HL-60 (cell line): ENCODE measurements around the gene CLSTN2.

Source experiments
- GABPA ChIP-seq: IDR thresholded peaks from 2 replicates; pipeline ENCODE4 v1.6.1; 2012; ENCODE audit warnings: low read depth
- TF ChIP-seq, protein P1 (sequence below): IDR thresholded peaks from one replicate; pipeline ENCODE4 v1.5.1; 2011; ENCODE audit warnings: low read length, control low read depth, inconsistent platforms; ENCODE audit not compliant: insufficient read depth
- TF ChIP-seq, protein P2 (sequence below): IDR thresholded peaks from 2 replicates; pipeline ENCODE4 v1.6.1; 2012; ENCODE audit warnings: low read depth; ENCODE audit not compliant: insufficient replicate concordance

DNA sequence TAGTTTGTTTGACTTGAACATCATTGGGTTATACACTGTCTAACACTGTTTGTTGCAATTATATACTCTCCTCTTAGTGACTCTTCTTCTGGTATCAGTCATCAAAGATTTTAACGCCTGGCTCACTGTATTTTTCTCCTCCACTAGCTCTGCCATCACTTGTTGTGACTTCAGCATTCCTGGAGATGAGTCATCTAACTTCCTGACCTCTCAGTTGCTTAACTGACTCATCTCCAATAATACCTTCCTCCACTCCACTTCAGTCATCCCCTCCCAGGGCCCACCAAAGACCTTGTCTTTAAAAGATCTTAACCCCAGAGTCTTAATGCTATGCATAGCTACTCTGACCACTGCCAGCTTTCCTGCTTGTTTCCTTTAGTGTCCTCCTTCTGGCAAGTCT lies 28.6 kb upstream of the CLSTN2 start:
- TF ChIP-seq, protein P1, sequence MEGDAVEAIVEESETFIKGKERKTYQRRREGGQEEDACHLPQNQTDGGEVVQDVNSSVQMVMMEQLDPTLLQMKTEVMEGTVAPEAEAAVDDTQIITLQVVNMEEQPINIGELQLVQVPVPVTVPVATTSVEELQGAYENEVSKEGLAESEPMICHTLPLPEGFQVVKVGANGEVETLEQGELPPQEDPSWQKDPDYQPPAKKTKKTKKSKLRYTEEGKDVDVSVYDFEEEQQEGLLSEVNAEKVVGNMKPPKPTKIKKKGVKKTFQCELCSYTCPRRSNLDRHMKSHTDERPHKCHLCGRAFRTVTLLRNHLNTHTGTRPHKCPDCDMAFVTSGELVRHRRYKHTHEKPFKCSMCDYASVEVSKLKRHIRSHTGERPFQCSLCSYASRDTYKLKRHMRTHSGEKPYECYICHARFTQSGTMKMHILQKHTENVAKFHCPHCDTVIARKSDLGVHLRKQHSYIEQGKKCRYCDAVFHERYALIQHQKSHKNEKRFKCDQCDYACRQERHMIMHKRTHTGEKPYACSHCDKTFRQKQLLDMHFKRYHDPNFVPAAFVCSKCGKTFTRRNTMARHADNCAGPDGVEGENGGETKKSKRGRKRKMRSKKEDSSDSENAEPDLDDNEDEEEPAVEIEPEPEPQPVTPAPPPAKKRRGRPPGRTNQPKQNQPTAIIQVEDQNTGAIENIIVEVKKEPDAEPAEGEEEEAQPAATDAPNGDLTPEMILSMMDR: no peak
- TF ChIP-seq, protein P2, sequence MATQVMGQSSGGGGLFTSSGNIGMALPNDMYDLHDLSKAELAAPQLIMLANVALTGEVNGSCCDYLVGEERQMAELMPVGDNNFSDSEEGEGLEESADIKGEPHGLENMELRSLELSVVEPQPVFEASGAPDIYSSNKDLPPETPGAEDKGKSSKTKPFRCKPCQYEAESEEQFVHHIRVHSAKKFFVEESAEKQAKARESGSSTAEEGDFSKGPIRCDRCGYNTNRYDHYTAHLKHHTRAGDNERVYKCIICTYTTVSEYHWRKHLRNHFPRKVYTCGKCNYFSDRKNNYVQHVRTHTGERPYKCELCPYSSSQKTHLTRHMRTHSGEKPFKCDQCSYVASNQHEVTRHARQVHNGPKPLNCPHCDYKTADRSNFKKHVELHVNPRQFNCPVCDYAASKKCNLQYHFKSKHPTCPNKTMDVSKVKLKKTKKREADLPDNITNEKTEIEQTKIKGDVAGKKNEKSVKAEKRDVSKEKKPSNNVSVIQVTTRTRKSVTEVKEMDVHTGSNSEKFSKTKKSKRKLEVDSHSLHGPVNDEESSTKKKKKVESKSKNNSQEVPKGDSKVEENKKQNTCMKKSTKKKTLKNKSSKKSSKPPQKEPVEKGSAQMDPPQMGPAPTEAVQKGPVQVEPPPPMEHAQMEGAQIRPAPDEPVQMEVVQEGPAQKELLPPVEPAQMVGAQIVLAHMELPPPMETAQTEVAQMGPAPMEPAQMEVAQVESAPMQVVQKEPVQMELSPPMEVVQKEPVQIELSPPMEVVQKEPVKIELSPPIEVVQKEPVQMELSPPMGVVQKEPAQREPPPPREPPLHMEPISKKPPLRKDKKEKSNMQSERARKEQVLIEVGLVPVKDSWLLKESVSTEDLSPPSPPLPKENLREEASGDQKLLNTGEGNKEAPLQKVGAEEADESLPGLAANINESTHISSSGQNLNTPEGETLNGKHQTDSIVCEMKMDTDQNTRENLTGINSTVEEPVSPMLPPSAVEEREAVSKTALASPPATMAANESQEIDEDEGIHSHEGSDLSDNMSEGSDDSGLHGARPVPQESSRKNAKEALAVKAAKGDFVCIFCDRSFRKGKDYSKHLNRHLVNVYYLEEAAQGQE: no peak
- no peak for TF ChIP-seq GABPA
